ENCODE measurements around the gene CCNY. TPM values are rescaled to one million over a fixed set of nuclear protein-coding genes. Genes with fewer than 3 reads are reported as not detected.

CCNY gene
- total RNA-seq (2022; extraction: Qiagen RNA extraction; ENCODE audit: low read depth) = 41.2 to 53.3 TPM (median 44.0 TPM) in 5 replicates

GRCh38 chr10:35336084-35336831 is at the start of gene CCNY:
Gene CCNY (plus strand): TSS chr10:35336509. CDS start chr10:35337054, 545 bp downstream.

GRCh38 chr10:35605191-35605590 is 268.9 kb downstream of the CCNY start, which contains the start of gene GJD4:
Gene GJD4 (plus strand): TSS chr10:35605341. CDS start chr10:35605568, 227 bp downstream.

Other genes starting within 250 kb of the CCNY start
- 19.7 to 25.0 TPM (median 23.4 TPM) in 5 replicates for gene CUL2, start 246.2 kb upstream of the CCNY start, total RNA-seq (2022; extraction: Qiagen RNA extraction; ENCODE audit: low read depth)
- gene CREM, start 209.7 kb upstream of the CCNY start, total RNA-seq (2022; extraction: Qiagen RNA extraction; ENCODE audit: low read depth) = 29.1 to 50.0 TPM (median 34.2 TPM) in 5 replicates

Measured in A549 treated with ZK216348 at 1 μM for 4 hours (cell line).